HG02798 (cell line): ENCODE measurements around the gene TPP1.

Experiments
- ATAC-seq: cut with Tn5 transposase; IDR thresholded peaks from one replicate; pipeline ENCODE4 v1.9.1; 2021; ENCODE audit warnings: mild to moderate bottlenecking; ENCODE audit not compliant: unreplicated experiment, poor library complexity

The TPP1 gene

GRCh38 chr11:6598555-6598954, 20.7 kb downstream of the TPP1 start:
- ATAC-seq: no peak

GRCh38 chr11:6596239-6596877, 22.9 kb downstream of the TPP1 start:
- no peak for ATAC-seq

GRCh38 chr11:6594142-6594768, 25.0 kb downstream of the TPP1 start:
- ATAC-seq: no peak

GRCh38 chr11:6588018-6588417, 31.2 kb downstream of the TPP1 start:
- ATAC-seq: no peak

- ATAC-seq: no peak
Observed at GRCh38 chr11:6587360-6587953, 31.8 kb downstream of the TPP1 start.

- no peak for ATAC-seq
Observed at GRCh38 chr11:6586434-6587359, 32.5 kb downstream of the TPP1 start.

- no peak for ATAC-seq
Observed at GRCh38 chr11:6584528-6584927, 34.7 kb downstream of the TPP1 start.

GRCh38 chr11:6583584-6583983, 35.6 kb downstream of the TPP1 start:
- ATAC-seq: no peak

- no peak for ATAC-seq
Observed at GRCh38 chr11:6579681-6580080, 39.5 kb downstream of the TPP1 start.

- no peak for ATAC-seq
Observed at GRCh38 chr11:6578134-6578533, 41.1 kb downstream of the TPP1 start.

GRCh38 chr11:6576471-6577373, 42.5 kb downstream of the TPP1 start:
- no peak for ATAC-seq

- no peak for ATAC-seq
Observed at GRCh38 chr11:6574816-6575715, 44.2 kb downstream of the TPP1 start.

- no peak for ATAC-seq
Observed at GRCh38 chr11:6572215-6572614, 47.0 kb downstream of the TPP1 start.

- no peak for ATAC-seq
Observed at GRCh38 chr11:6571434-6572008, 47.7 kb downstream of the TPP1 start.

- ATAC-seq: no peak
Observed at GRCh38 chr11:6570691-6571427, 48.4 kb downstream of the TPP1 start.

- ATAC-seq: no peak
Observed at GRCh38 chr11:6569706-6570105, 49.5 kb downstream of the TPP1 start.

- ATAC-seq: no peak
Observed at GRCh38 chr11:6568191-6568918, 50.9 kb downstream of the TPP1 start.
